Smooth muscle cell of the brain vasculature (primary cell): ENCODE results near the gene NAPB.
A peak's percentile ranks its signal among the peaks of the same experiment; 100 is the strongest.
"Not testable (repeated sequence)": the region's sequence is repeated elsewhere in the genome, so short reads cannot be mapped to it uniquely, and the experiment has no call there.

Experiments used
- DNase-seq: peaks from one replicate; pipeline ENCODE4 v3.0.0-alpha.2; 2012; ENCODE audit warnings: low read depth, low spot score

Gene NAPB

GRCh38 chr20:23349338-23350195 is 71.7 kb downstream of the NAPB start:
- no peak for DNase-seq

- DNase-seq, result not testable (repeated sequence)
Measured at GRCh38 chr20:23348510-23348909, 72.8 kb downstream of the NAPB start.

- no peak for DNase-seq
Measured at GRCh38 chr20:23347791-23348190, 73.5 kb downstream of the NAPB start.

- no peak for DNase-seq
Measured at GRCh38 chr20:23346002-23346401, 75.3 kb downstream of the NAPB start.

GRCh38 chr20:23344336-23344735 is 77.0 kb downstream of the NAPB start:
- DNase-seq, result no peak

- DNase-seq, result no peak
Measured at GRCh38 chr20:23343590-23343989, 77.7 kb downstream of the NAPB start.

- DNase-seq, result no peak
Measured at GRCh38 chr20:23341073-23341472, 80.2 kb downstream of the NAPB start.

- DNase-seq, result peak; percentile 62
Measured at GRCh38 chr20:23340524-23340923, 80.8 kb downstream of the NAPB start.

GRCh38 chr20:23339986-23340385 is 81.3 kb downstream of the NAPB start:
- DNase-seq, result no peak

- DNase-seq, result no peak
Measured at GRCh38 chr20:23337312-23337711, 84.0 kb downstream of the NAPB start.

- no peak for DNase-seq
Measured at GRCh38 chr20:23336476-23336875, 84.8 kb downstream of the NAPB start.

- no peak for DNase-seq
Measured at GRCh38 chr20:23335521-23335920, 85.8 kb downstream of the NAPB start.

- no peak for DNase-seq
Measured at GRCh38 chr20:23334111-23334510, 87.2 kb downstream of the NAPB start.

GRCh38 chr20:23332467-23332866 is 88.8 kb downstream of the NAPB start:
- DNase-seq, result no peak

GRCh38 chr20:23331450-23332350 is 89.6 kb downstream of the NAPB start:
- no peak for DNase-seq

- DNase-seq, result no peak
Measured at GRCh38 chr20:23327617-23328333, 93.5 kb downstream of the NAPB start.

- no peak for DNase-seq
Measured at GRCh38 chr20:23326774-23327173, 94.5 kb downstream of the NAPB start.

- DNase-seq, result peak; percentile 46
Measured at GRCh38 chr20:23325107-23325506, 96.2 kb downstream of the NAPB start.
